CD4-positive, alpha-beta T cell treated with Interleukin-1 beta for 1 hour (primary cell): ENCODE measurements around the gene SF3B2.
A peak's percentile ranks its signal among the peaks of the same experiment; 100 is the strongest.
"Not testable (repeated sequence)": the region's sequence is repeated elsewhere in the genome, so short reads cannot be mapped to it uniquely, and the experiment has no call there.

Experiments used
- DNase-seq, 2 donors: peaks; one replicate each; pipeline ENCODE4 v3.0.0-alpha.2; 2020 to 2022

Gene SF3B2

GRCh38 chr11:66051766-66052663 lies at the start of gene SF3B2:
TSS of gene SF3B2 (plus strand) at chr11:66052364. CDS start at chr11:66052385, 21 bp downstream.
- DNase-seq = peak; percentile 97 to 98

- no peak for DNase-seq
These were observed 49.4 kb upstream of the SF3B2 start for GRCh38 chr11:66002648-66003225.

- DNase-seq = no peak
These were observed 48.9 kb upstream of the SF3B2 start for GRCh38 chr11:66003291-66003690.

- DNase-seq = no peak
These were observed 48.0 kb upstream of the SF3B2 start for GRCh38 chr11:66004186-66004585.

GRCh38 chr11:66006134-66006890 lies 45.9 kb upstream of the SF3B2 start:
- no peak for DNase-seq

- no peak for DNase-seq
These were observed 45.3 kb upstream of the SF3B2 start for GRCh38 chr11:66006891-66007176.

GRCh38 chr11:66007201-66007634 lies 44.9 kb upstream of the SF3B2 start:
- DNase-seq = no peak

- DNase-seq = no peak
These were observed 44.1 kb upstream of the SF3B2 start for GRCh38 chr11:66008095-66008467.

GRCh38 chr11:66008468-66009101 lies 43.6 kb upstream of the SF3B2 start:
- no peak for DNase-seq

GRCh38 chr11:66010036-66010435 lies 42.1 kb upstream of the SF3B2 start:
- DNase-seq = not testable (repeated sequence)

- DNase-seq = no peak
These were observed 40.9 kb upstream of the SF3B2 start for GRCh38 chr11:66011239-66011784.

GRCh38 chr11:66011785-66012303 lies 40.3 kb upstream of the SF3B2 start, which contains the start of gene CST6:
TSS of gene CST6 (plus strand) at chr11:66012008. CDS start at chr11:66012045, 37 bp downstream.
- DNase-seq = no peak

GRCh38 chr11:66012371-66012945 lies 39.7 kb upstream of the SF3B2 start:
- DNase-seq = no peak

- peak in 1 of 2 donors; percentile 65 for DNase-seq
These were observed 39.0 kb upstream of the SF3B2 start for GRCh38 chr11:66012946-66013761.

- no peak for DNase-seq
These were observed 38.4 kb upstream of the SF3B2 start for GRCh38 chr11:66013762-66014100.

GRCh38 chr11:66014804-66015453 lies 37.2 kb upstream of the SF3B2 start:
- DNase-seq = no peak

- DNase-seq = no peak
These were observed 36.7 kb upstream of the SF3B2 start for GRCh38 chr11:66015454-66015881.

GRCh38 chr11:66015936-66016792 lies 36.0 kb upstream of the SF3B2 start:
- no peak for DNase-seq

- no peak for DNase-seq
These were observed 35.4 kb upstream of the SF3B2 start for GRCh38 chr11:66016793-66017177.

- no peak for DNase-seq
These were observed 34.8 kb upstream of the SF3B2 start for GRCh38 chr11:66017321-66017720.
